GM19193 (cell line): ENCODE results near the gene CD14.

ENCODE experiments used
- POLR2A ChIP-seq: IDR thresholded peaks from 4 replicates; pipeline ENCODE4 v1.6.1; 2011; ENCODE audit not compliant: insufficient read depth, insufficient read length; ENCODE audit errors: extremely low read depth

CD14 gene

GRCh38 chr5:140607031-140607430 is 25.9 kb downstream of the CD14 start:
- no peak for TF ChIP-seq POLR2A

- no peak for TF ChIP-seq POLR2A
Measured at GRCh38 chr5:140605879-140606278, 27.1 kb downstream of the CD14 start.

- no peak for TF ChIP-seq POLR2A
Measured at GRCh38 chr5:140603734-140604133, 29.2 kb downstream of the CD14 start.

GRCh38 chr5:140602147-140602546 is 30.8 kb downstream of the CD14 start:
- no peak for TF ChIP-seq POLR2A

GRCh38 chr5:140600096-140600495 is 32.9 kb downstream of the CD14 start:
- no peak for TF ChIP-seq POLR2A

- no peak for TF ChIP-seq POLR2A
Measured at GRCh38 chr5:140598836-140599235, 34.1 kb downstream of the CD14 start.

- TF ChIP-seq POLR2A: no peak
Measured at GRCh38 chr5:140596321-140596741, 36.6 kb downstream of the CD14 start.

GRCh38 chr5:140595538-140596300 is 37.3 kb downstream of the CD14 start:
- no peak for TF ChIP-seq POLR2A

GRCh38 chr5:140594169-140594568 is 38.8 kb downstream of the CD14 start:
- no peak for TF ChIP-seq POLR2A

- no peak for TF ChIP-seq POLR2A
Measured at GRCh38 chr5:140591747-140592372, 41.1 kb downstream of the CD14 start.

GRCh38 chr5:140590861-140591260 is 42.1 kb downstream of the CD14 start:
- no peak for TF ChIP-seq POLR2A

- TF ChIP-seq POLR2A: no peak
Measured at GRCh38 chr5:140588311-140589070, 44.5 kb downstream of the CD14 start.

- no peak for TF ChIP-seq POLR2A
Measured at GRCh38 chr5:140587495-140587894, 45.5 kb downstream of the CD14 start.
